GM06990 (cell line): Measurements from ENCODE around the gene DNAJC11.

Source experiments
- DNase-seq: peaks from one replicate; pipeline ENCODE4 v3.0.0-alpha.2; 2011; ENCODE audit not compliant: insufficient read length; ENCODE audit errors: extremely low read depth
- H3K27me3 ChIP-seq: replicated peaks from 2 replicates; pipeline ENCODE4 v1.6.0; 2011; ENCODE audit warnings: low read length; ENCODE audit not compliant: control insufficient read depth, insufficient read depth
- H3K36me3 ChIP-seq: 2 replicates; pipeline ENCODE4 v1.5.1; 2011; ENCODE audit warnings: low read length; ENCODE audit not compliant: control insufficient read depth, insufficient read depth
- H3K4me3 ChIP-seq: replicated peaks from 2 replicates; pipeline ENCODE4 v1.5.1; 2011; ENCODE audit warnings: low read depth, mild to moderate bottlenecking, control low read depth, low read length
- CTCF ChIP-seq: IDR thresholded peaks from 2 replicates; pipeline ENCODE4 v1.5.1; 2011; ENCODE audit warnings: low read length, control low read depth, mild to moderate bottlenecking, inconsistent platforms; ENCODE audit not compliant: insufficient read depth, poor library complexity, severe bottlenecking

The DNAJC11 gene

GRCh38 chr1:6738987-6739676 lies 37.5 kb upstream of the DNAJC11 start:
- no peak for DNase-seq
- H3K27me3 ChIP-seq: no peaks in the 10 kb centered on the region
- no peaks in the 10 kb centered on the region for H3K36me3 ChIP-seq
- H3K4me3 ChIP-seq: no peak overlapping the region
- TF ChIP-seq CTCF: no peak

GRCh38 chr1:6732942-6733341 lies 31.3 kb upstream of the DNAJC11 start:
- no peak overlapping the region for H3K4me3 ChIP-seq
- no peak for DNase-seq

GRCh38 chr1:6731905-6732304 lies 30.3 kb upstream of the DNAJC11 start:
- no peaks in the 10 kb centered on the region; the same call in 1 of the 2 replicates for H3K27me3 ChIP-seq
- TF ChIP-seq CTCF: no peak
- DNase-seq: no peak
- H3K36me3 ChIP-seq: no peaks in the 10 kb centered on the region
- H3K4me3 ChIP-seq: no peak overlapping the region

More at GRCh38 chr1:6732942-6733341, 31.3 kb upstream of the DNAJC11 start:
- Histone ChIP-seq H3K36me3 (no peaks in the 10 kb centered on the region), H3K27me3 (no peaks in the 10 kb centered on the region; the same call in 1 of the 2 replicates)
- no peak for TF ChIP-seq CTCF

- H3K36me3 ChIP-seq: no peaks in the 10 kb centered on the region
- DNase-seq: no peak
- no peak for TF ChIP-seq CTCF
- H3K27me3 ChIP-seq: no peaks in the 10 kb centered on the region; the same call in 1 of the 2 replicates
- no peak overlapping the region for H3K4me3 ChIP-seq
These were observed 29.3 kb upstream of the DNAJC11 start for GRCh38 chr1:6730880-6731279.

GRCh38 chr1:6730473-6730872 lies 28.9 kb upstream of the DNAJC11 start:
- Histone ChIP-seq H3K36me3 (no peaks in the 10 kb centered on the region), H3K27me3 (no peaks in the 10 kb centered on the region; the same call in 1 of the 2 replicates), H3K4me3 (no peak overlapping the region)
- DNase-seq: no peak
- TF ChIP-seq CTCF: no peak

- Histone ChIP-seq H3K4me3 (no peak overlapping the region), H3K27me3 (no peaks in the 10 kb centered on the region; the same call in 1 of the 2 replicates), H3K36me3 (no peaks in the 10 kb centered on the region)
- DNase-seq: no peak
- TF ChIP-seq CTCF: peak; percentile 94
These were observed 25.9 kb upstream of the DNAJC11 start for GRCh38 chr1:6727535-6727934.
